ENCODE measurements around the gene COX4I2.
A peak's percentile ranks its signal among the peaks of the same experiment; 100 is the strongest.
"Not testable (repeated sequence)": the region's sequence is repeated elsewhere in the genome, so short reads cannot be mapped to it uniquely, and the experiment has no call there.

COX4I2 gene

DNA sequence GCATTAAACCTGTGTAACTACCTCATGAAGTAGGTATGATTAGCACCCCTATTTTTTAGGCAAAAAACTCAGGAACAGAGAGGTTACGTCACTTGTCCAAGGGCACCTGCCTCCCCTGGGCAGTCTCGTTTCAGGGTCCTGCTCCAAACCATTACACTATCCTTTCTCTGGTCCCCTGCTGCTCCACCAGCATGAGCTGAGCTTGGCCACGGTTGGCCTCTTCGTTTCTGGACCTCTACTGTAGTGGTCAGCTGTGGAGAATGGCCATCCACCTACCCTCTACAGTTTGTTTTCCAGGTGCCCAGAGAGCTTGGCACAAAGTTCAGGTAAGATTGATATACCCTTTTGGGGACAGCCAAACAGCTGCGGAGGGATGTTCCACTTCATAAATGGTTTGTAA, 16.8 kb downstream of the COX4I2 start:
- DNase-seq (ENCODE audit: low read depth), result no peak

DNA sequence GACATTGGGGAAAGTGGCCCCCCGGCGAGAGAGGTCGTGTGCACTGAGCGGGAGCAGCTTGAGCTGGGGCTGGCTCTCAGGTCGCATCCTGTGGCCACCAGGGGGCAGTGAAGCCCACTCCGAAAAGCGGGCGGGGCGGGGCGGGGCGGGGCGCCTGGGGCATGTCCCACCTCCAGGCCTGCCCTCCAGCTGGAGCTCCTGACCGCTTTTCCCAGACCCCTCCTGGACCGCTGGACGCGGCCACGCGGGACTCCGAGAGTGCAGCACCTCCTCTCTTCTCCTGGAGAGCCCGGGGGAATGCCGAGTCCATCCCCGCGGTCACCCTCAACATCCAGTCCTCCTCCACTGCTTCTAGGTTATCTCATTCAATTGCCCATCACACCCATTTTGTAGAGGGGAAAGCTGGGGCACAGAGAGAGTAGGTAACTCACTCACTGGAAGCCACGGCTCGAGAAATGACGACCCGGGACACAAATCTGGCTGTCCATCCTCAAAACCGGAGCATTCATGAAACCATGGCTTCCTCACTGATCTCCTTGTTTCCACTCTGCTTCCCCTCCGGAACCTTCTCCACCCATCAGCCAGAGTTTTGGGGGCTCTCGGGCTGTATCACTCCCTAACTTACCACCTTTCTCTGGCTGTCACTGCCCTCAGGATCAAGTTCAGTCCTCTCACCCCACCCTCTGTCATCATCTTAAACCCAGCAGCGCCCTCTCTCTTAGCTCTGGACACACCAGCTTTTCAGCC, 24.1 kb downstream of the COX4I2 start:
- DNase-seq (ENCODE audit: low read depth), result peak; percentile 65

DNA sequence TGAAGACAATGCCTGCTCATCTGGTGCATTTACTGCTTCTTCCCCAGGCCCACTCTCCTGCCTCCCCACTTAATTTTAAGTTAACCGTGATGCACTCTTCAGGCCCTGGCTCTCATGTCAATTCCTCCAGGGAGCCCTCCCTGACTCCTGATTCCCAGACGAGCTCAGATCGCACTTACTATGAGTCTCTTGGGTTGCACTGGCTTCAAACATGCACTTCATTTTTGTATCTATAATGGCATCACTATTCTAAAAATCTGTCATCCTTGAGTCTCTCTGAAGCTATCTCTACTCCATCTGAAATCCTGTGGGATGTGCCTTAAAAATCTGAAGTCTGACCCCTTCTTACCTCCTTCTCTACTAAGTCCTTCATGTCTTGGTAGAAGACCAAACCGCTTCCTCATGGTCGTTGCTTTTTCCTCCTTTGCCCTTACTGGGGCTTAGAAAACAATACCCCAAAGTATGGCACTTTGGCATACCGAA, 24.7 kb downstream of the COX4I2 start:
- no peak for DNase-seq (ENCODE audit: low read depth)

DNA sequence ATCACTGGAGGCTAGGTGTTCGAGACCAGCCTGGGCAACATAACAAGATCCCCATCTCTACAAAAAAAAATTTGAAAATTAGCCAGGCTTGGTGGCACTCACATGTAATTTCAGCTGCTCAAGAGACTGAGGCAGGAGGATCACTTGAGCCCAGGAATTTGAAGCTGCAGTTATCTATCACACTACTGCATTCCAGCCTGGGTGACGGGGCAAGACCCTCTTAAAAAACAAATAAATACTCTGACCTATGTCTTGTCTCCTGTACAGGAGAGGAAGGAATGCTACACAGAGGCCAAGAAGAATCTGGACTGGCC, 25.8 kb downstream of the COX4I2 start:
- no peak for DNase-seq (ENCODE audit: low read depth)

DNA sequence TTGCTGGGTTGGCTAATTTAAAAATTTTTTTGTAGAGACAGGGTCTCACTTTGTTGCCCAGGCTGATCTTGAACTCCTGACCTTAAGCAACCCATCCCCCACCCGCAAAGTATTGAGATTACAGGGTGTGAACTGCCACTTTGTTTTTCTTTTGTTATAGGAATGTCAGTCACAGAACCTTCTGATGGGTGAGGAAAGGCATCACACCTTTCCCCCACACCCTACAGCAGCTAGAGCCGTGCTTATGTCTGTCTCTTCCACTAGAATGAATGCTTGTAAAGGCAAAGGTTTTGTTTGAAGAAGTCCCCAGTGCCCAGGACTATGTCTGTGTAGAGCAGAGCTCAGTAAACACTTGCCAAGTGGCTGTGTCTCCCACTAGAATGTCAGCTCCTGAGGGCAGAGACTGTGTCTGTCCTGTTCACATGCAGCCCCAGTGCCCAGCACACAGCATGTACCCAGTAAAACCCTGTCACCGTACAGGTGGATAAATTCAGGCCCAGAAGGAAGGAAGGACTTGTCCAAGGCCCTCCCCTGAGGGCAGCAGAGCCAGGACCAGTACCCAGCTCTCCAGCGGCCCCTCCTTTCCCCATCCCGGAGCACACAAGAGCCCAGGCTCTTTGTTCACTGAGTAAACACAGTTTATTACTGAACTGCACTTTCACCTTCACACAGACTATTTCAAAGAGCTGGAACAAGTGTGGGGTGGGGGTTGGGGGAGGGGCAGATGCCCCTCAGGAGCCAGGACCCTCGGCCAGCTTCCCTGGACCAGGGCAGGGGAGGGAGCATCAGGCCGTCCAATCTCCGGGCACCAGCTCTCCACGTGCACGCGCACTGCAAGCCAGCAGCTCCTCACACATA, 26.4 kb downstream of the COX4I2 start:
- DNase-seq (ENCODE audit: low read depth), result no peak

DNA sequence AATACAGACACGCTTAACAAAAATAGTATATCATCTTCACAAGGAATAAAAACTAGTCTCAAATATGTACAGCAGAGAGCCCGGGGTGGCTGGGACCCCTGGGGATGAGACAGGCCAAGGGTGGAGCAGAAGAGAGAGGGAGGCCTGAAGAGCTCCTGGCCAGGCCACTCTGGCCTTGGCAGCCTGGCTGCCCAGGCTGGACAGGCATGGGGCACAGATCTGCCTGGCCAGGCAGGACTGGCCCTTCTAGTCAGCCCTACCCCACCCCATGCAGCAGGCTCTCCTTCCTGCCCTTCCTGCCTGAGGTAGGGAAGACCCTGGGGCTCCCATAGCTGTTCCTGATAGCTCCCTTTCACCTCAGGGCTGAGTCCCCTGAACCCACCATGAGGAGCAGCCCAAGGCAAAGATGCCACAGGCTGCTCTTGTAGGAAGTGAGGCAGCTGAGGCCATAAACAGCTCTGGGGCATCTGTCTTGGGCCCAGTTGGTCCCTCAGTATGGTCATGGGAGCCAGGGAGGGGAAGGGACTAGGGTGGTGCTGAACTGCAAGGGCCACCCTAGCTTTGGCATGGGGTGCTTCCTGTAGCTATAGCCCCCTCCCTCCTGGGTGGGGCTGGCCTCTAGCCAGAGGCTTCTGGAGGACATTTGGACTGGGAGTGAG, 27.1 kb downstream of the COX4I2 start:
- no peak for DNase-seq (ENCODE audit: low read depth)

DNA sequence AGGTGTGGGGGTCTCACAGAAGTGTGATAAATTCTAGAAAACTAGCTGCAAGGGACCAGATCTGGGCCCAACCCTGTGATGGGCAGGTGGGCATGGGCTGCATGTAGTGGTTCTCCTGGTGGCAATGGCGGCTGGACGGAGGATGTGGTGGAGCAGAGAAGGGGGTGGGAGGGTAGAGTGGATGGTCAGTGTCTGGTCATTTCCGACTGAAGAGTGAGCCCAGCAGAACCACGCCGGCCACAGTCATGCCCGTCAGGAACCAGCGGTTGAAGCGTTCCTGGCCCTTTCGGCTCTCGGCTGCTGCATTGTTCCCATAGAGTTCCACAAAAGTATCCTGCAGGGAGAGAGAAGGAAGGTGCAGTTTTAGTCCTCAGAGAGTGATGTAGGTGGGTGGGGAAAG, 28.0 kb downstream of the COX4I2 start:
- no peak for DNase-seq (ENCODE audit: low read depth)

DNA sequence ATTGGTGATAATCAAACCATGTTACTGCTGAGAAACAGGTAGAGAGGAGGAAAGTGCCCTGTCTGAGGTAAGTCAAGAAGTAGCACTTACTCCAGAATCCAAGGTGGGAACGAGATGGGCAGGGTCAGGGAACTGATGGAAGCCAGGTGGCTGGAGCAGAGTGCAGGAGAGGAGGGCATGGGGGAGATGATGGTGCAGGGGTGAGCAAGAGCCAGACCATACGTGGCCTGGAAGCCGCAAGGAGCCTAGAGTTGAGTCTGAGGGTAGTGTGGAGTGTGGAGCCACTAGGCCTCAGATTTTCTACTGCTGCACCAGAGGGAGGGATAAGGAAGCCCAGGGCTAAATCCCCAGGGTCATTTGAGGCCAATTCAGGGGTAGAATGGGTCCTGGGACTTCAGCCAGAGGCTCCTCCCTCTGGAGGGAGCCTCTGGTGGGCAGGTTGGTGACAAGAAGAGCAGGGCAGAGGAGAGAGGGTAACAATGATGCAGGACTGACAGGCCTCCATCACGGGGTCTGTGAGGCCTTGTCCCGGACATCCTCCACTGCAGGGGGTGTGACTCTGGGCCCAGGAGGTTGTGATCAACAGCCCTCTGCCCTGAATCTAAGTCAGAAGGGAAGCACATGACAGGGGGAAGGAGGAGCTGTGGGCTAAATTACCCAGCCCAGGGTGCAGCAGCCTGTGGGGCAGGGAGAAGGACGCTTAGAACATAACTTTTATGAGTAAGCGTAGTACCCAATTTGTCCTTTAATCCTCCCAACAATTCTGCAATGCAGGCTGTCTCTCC, 28.7 kb downstream of the COX4I2 start:
- no peak for DNase-seq (ENCODE audit: low read depth)

DNA sequence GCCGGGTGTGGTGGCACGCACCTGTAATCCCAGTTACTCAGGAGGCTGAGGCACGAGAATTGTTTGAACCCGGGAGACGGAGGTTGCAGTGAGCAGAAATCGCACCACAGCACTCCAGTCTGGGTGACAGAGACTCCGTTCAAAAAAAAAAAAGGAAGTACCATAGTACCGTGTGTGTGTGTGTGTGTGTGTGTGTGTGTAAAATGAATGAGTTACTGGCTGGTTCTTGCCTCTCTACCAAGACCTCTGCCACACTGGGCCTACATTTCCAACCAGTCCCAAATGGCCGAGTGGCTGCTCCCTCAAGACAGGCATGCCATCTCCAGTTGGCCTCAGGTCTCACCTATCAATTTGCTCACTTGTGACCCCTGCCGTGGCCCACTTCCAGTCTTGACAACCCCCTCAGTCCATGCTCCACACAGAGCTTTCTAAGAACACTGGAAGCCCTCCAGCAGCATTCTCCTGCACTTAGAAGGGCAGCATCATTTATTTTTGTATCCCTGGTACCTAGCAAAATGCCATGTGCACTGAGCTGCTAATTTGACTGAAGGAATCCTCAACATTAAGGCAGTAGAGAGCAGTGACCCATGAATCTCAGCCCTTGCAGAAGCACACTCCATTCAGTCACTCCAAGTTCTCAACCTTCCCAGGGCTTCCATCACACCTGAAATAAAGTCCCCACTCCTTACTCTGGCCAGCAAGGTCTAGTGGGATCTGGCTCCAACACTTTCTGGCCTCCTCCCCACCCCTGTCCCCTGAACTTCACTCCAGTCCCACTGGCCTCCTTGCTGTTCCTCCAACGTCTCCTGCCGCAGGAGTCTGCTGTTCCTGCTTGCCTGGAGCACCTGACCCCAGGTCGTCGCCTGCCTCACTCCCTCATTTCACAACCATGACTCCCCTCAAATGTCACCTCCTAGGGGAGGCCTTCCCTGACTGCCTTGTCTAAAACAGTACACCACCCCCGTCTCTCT, 29.9 kb downstream of the COX4I2 start:
- DNase-seq (ENCODE audit: low read depth), result no peak

DNA sequence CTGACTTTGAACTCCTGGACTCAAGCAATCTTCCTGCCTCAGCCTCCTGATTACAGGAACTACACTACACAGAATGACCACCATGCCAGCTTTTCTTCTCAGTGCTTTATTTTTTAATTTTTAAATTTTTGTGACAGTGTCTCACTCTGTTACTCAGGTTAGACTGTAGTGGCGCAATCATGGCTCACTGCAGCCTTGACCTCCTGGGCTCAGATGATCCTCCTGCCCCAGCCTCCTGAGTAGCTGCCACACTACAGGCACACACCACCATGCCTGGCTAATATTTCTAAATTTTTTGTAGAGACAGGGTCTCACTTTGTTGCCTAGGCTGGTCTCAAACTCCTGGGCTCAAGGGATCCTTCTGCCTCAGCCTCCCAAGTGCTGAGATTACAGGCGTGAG, 31.2 kb downstream of the COX4I2 start:
- DNase-seq (ENCODE audit: low read depth), result not testable (repeated sequence)

DNA sequence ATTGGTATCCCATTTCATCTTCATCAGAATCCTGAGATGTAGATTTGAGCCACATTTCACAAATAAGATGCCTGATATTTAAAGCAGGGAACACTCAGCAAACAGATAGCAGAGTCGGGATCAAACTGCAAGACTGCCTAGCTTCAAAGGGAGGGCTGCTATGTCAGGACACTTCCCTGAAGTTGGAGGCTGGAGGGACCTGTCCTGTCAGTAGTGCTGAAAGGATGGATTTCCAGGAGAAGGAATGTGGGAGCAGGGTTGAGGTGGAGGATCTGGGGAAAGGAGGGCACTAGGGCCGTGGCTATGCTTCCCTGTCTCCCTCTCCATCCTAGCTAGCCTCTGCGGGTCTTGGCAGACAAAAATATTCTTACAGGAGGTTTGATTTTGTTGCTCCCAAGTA, 32.2 kb downstream of the COX4I2 start:
- DNase-seq (ENCODE audit: low read depth), result no peak

DNA sequence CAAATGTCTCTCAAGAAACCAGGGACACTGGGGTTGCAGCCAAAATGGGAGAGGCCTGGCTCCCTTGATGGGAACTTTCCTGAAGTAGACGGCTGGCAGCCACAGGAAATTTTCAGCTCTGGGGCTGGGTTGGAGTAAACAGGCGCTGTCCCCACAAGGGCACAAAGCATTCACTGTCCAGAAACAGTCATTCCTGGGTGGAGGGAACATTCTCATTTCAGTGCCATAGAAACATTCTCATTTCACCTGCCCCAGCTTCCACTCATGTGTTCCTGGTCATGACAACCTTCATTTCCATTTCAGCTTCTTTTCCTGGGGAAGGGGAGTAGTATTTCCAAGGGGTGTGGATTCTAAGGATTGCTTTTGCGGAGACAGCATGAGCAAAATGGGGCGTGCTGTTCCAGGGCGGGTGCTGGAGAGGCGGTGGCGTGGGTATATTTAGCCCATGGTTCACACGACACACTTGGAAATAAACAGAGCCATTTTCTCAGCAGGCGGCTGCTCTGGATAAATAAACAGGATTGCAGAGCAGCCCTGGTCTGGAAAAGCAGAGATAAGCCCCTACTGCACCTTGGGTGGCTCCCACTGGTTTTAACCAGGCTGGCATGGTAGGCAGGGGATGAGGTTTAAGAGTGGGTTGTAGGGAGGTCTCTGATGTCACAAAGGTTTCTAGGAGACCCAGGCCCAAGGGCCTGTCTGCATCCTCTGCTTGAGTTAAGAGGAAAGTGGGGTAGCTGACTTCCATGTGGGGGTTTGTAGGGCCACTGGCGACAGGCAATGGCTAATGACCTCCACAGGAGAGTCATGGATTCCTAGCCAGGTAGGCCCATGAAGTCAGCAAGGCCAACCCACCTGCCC, 32.9 kb downstream of the COX4I2 start:
- DNase-seq (ENCODE audit: low read depth), result no peak

DNA sequence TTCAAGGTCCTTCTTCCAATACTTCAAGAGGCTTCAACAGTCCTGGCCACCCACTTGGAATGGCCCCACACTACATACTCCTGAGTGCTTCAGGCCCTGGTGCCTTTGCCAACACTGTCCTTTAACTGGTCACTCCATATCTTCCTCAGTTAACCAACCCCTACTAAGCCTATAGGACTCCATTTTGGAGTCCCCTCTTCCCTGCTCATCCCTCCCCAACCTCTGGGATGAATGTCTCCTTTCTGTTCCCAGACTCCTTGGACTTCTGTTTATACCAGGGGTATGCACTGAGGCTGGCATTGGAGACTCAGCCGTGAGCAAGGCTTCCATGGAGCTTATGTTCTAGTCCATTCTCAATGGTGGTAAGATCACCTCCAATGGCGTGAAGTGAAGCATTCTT, 33.6 kb downstream of the COX4I2 start:
- DNase-seq (ENCODE audit: low read depth), result no peak

DNA sequence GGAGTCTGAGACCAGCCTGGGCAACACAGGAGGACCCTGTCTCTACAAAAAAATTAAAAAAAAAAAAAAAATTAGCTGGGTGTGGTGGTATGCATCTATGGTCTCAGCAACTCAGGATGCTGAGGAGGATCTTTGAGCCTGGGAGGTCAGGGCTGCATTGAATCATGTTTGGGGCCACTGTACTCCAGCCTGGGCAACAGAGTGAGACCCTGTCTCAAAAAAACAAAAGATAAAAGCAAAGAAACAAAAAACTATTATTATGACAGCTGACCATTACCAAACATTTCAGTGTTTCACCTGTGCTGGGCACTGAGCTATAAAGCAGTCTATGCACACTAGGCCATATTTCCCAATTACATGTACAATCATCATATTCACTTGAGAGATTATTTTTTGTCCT, 35.7 kb downstream of the COX4I2 start:
- DNase-seq (ENCODE audit: low read depth), result no peak

DNA sequence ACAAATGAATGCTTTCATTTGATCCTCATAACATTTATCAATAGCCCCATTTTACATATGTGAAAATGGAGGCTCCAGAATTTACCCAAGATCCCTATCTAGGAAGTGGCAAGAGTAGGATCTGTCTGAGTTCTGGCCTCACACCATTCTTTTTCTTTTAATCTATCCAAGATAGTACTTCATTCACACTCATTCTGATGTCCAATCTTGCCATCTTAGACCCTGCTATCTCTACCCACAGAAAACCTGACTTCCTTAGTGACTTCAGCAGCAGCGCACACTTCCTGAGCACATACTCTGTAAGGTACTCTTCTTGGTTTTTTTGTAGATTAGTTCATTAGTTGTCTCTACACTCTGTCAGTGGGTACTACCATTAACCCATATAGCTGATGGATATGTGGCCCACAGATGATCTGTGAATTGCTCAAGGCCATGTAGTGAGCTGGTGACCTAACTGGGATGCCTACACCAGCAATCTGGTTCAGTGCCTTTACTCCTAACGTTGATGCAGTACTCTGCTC, 36.3 kb downstream of the COX4I2 start:
- DNase-seq (ENCODE audit: low read depth), result no peak

DNA sequence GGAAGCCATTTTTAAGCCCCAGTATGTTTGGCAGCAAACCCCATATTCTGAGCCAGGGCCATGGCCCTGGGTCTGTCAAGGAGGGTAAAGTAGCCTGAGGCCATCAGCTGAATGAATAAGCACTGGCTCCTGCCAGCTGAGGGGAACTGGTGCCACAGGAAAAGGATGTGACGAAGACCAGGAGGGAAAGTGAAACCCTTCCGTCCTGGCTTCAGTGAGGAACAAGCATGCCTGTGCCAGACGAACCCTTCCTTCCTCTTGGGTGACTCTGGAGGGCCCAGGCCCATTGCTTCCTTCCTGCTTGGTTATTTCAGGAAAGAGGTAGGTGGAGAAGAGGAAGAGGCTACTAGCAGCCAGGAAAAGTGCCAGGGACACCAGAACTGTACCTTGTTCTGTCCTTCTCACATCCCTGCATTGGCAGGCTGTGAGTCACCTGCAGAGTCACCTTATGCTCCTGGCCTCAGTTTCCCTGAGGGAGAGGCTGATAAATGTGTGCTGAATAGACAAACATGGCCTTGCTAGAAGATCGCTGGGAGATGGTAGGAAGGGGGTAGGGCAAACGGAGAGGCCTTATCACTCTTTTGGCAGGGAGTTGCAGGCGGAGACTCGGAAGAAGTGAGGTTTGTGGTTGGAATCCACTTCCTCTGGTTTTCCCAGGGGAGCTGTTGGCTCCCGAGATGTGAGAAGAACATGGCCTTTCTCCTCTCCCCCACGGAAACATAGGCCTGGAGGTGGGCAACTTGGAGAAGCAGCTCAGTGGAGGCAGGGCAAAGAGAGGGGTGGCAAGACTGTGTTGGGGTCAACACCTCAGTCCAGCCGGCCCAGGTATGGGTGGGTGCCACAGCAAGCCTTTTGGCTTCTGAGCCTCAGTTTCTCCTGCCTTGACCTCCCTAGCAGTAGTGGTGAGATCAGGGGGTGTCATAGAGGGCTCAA, 37.4 kb downstream of the COX4I2 start:
- peak; percentile 17 for DNase-seq (ENCODE audit: low read depth)

DNA sequence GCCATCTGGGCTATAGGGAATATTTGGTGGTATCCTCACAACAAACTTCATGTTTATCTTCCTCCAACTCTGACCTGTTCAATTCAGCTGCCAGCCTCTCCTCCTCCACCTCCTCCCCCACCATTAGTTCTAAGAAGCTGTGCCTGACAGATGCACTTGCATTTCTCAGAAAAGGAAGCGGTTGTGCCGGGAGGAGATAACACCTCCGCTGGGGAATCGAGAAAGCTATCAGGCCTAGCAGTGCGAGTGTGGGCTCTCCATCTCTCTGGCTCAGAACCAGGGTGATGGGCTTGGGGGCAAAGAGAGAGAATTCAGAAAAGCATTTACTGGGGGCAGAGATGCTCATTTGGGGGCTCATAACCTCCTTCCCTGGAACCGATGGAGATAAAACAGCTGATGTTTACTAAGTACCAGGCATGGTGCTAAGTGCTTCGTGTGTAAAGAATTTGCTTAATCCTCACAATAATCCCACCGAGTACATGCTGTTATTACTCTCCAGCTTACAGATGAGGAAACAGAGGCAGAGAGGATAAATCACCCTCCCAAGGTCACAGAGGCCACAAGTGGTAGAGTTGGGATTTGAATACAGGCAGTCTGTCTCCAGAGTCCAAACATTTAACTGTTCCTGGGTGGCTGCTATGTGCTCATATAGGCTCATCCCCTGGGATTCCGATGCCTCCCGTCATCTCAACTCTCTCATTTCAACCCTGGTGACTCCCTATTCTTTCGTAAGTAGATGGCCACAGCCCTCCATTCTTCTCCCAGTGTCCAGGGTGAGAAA, 38.3 kb downstream of the COX4I2 start:
- DNase-seq (ENCODE audit: low read depth), result peak; percentile 13

DNA sequence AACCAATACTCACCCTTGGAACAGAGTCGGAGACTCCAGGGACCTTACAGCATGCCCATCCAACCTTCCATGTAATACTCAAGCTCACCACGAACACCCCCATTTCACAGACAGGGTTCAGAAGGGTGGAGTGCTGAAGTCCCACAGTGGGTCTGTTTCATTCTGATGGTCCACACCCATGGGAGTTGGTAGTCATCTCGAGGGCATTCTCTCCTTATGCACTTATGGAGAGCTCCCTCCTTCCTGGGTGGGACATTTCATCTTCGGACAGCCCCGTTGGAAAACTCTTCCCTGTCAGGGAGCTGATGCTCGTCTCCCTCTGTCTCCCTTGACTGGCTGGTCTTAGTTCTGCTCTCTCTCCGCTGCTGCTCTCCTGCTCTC, 38.9 kb downstream of the COX4I2 start:
- DNase-seq (ENCODE audit: low read depth), result no peak
